GM19438 (cell line): ENCODE measurements around the gene IGF2BP1.

Experiments used
- ATAC-seq: cut with Tn5 transposase; IDR thresholded peaks from one replicate; pipeline ENCODE4 v1.9.1; 2021; ENCODE audit warnings: low read depth; ENCODE audit not compliant: unreplicated experiment

IGF2BP1 gene

GRCh38 chr17:48997103-48997826, at the start of gene IGF2BP1:
Gene IGF2BP1 (plus strand): TSS chr17:48997385. CDS start chr17:48997746, 361 bp downstream.
- no peak for ATAC-seq

GRCh38 chr17:48951572-48951971, 45.6 kb upstream of the IGF2BP1 start:
- ATAC-seq, result no peak

GRCh38 chr17:48952904-48953303, 44.3 kb upstream of the IGF2BP1 start:
- ATAC-seq, result no peak

GRCh38 chr17:48954300-48954755, 42.9 kb upstream of the IGF2BP1 start:
- no peak for ATAC-seq

GRCh38 chr17:48960834-48961515, 36.2 kb upstream of the IGF2BP1 start:
- no peak for ATAC-seq

GRCh38 chr17:48961516-48962233, 35.5 kb upstream of the IGF2BP1 start:
- no peak for ATAC-seq

- ATAC-seq, result no peak
Measured at GRCh38 chr17:48970224-48970623, 27.0 kb upstream of the IGF2BP1 start.

GRCh38 chr17:48970865-48971687, 26.1 kb upstream of the IGF2BP1 start:
- no peak for ATAC-seq

- no peak for ATAC-seq
Measured at GRCh38 chr17:48972749-48973097, 24.5 kb upstream of the IGF2BP1 start.

- ATAC-seq, result no peak
Measured at GRCh38 chr17:48973806-48974205, 23.4 kb upstream of the IGF2BP1 start.

GRCh38 chr17:48981927-48982539, 15.2 kb upstream of the IGF2BP1 start:
- no peak for ATAC-seq

- no peak for ATAC-seq
Measured at GRCh38 chr17:48985436-48986245, 11.5 kb upstream of the IGF2BP1 start.

- no peak for ATAC-seq
Measured at GRCh38 chr17:48989100-48989499, 8.1 kb upstream of the IGF2BP1 start.

GRCh38 chr17:48990882-48991357, 6.3 kb upstream of the IGF2BP1 start:
- no peak for ATAC-seq

- ATAC-seq, result no peak
Measured at GRCh38 chr17:48992444-48992843, 4.7 kb upstream of the IGF2BP1 start.

- ATAC-seq, result no peak
Measured at GRCh38 chr17:48993305-48993704, 3.9 kb upstream of the IGF2BP1 start.

GRCh38 chr17:48993951-48994350, 3.2 kb upstream of the IGF2BP1 start:
- no peak for ATAC-seq

GRCh38 chr17:48994549-48995303, 2.5 kb upstream of the IGF2BP1 start:
- ATAC-seq, result no peak
